GF-D8 (cell line): ENCODE results near the gene AQP3.
"Not testable (repeated sequence)": the region's sequence is repeated elsewhere in the genome, so short reads cannot be mapped to it uniquely, and the experiment has no call there.

Experiments
- DNase-seq: peaks from one replicate; lab custom pipeline; 2025; lab: John Stamatoyannopoulos, UW

AQP3 gene

DNA sequence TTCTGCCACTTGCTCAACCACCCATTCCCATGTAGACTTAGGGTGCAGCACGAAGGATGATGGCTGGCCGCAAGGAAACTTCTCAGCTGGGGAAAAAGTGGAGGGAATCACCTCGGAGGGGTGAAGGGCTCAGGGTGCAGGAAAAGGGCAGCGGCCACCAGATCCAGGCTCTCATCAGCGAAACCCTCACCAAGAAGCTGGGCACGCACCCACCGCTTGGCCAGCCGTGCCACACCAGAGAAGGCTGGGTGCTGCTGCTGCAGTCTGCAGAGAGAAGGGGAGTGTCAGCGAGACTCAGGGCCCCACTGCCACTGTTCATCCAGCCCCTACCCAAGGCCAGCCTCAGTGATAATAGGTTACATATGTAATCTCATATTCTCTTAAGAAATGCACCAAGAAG, 17.7 kb upstream of the AQP3 start:
- no peak for DNase-seq

DNA sequence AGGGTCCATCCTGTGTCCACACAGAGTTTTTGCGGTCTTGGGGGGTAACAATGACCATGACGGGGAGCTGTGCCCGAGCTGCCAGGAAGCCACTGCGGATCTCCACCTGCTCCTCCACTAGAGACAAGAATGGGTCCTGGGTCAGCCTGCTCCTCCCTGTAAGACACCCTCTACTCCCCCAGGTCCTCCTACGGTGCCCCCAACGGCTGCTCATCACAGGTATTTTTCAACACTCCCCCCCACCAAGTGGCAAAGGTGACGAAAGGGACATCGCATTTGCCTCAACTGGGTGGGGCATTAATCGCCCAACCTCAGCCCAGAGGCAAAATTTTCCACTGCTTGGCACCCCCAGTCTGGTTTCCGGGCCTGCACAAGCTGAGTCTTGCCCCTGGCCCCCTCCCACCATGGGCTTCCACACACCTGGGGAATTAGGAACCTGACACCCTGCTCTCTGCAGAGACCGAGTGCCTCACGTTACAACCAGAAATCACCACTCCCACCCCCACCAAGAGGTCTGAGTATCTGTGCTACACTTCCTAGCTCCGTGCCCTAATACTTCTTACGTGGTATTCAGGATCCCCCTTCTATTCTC, 16.7 kb upstream of the AQP3 start:
- DNase-seq, result no peak

DNA sequence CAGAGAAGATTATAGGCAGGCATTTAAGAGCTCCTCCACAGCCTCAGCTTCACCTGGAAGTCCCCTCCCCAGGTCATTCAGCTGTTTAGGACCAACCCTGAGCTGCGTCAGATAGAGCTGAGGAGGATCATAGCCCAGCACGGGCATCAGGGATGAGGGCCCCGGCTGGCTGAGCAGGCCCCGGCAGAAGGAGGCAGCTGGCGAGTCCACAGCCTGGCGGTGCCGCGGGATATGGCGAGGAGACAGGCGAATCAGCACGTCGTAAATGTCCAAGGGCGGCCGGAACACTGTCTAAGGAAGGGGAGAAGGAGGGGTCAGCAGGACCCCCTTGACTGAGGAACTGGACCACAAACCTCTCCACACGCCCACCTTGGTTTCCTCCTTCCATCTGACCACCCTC, 15.8 kb upstream of the AQP3 start:
- no peak for DNase-seq

DNA sequence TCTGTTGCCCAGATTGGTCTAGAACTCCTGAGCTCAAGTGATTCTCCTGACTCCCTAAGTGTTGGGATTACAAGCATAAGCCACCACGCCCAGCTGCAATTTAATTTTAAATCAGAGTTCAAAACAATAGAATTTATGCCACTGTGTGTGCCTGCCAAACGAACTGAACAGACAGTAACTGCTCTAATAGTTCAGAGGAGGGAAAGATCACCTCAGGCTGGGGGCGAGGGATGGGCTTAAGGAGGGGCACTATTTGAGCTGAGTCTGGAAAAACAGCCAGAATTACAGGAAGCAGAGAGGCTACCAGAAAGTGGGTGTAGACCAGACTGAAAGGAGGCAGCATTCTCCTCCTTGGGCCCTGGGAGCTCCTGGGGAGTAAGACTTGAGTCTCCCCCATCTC, 14.1 kb upstream of the AQP3 start:
- no peak for DNase-seq

DNA sequence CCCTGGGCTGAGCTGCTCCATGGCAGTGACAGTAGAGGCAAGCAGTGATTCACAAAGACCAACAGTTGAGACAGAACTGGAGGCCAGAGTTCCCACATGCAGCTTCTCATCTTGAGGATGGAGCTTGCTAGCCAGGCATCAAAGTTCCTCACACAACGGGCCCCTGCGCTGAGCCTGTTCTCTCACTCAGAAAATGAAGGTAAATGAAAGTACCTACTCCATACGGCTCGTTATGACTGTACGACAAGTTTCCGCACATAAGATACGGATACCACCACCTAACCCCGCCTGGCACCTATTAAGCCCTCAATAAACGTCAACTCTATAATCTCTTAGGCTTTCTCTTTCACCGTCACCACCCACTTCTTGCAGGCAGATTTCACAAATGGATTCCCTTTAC, 13.5 kb upstream of the AQP3 start:
- DNase-seq, result no peak

DNA sequence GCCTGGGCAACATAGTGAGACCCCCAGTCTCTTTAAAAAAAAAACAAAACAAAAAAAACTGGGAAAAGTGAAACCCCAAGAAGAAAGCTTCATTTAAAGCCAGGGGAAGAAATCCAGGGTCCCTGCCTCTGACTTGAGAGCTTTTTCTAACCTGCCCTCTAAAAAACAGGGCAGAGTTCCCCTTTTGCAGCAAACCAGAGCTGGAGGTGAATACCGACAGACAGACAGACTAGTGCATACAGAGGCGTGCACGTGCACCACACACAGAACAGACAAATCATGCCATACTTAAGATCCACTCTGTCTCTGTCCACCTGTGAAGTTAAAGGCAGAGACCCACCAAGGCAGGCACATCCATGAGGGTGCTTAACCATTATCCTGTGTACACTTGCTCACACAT, 11.7 kb upstream of the AQP3 start:
- no peak for DNase-seq

DNA sequence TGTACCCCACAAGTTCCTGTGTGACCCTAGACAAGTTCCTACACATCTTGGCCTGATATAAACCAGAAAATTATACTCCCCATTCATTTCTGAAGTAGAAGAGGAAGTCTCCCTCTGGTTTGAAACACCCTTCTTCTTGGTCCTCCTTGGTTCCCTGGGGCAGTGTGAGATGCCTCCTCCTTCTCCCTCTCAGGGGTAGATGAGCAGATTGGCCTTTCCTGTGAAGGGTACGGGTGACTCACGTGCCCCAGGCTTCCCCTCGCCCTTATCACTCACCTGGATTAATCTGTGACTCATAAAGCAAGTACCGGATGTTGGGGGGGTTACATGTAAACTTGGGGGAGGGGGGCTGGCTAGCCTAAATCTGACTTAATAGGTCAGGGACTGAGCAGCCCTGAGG, 11.1 kb upstream of the AQP3 start:
- DNase-seq, result no peak

DNA sequence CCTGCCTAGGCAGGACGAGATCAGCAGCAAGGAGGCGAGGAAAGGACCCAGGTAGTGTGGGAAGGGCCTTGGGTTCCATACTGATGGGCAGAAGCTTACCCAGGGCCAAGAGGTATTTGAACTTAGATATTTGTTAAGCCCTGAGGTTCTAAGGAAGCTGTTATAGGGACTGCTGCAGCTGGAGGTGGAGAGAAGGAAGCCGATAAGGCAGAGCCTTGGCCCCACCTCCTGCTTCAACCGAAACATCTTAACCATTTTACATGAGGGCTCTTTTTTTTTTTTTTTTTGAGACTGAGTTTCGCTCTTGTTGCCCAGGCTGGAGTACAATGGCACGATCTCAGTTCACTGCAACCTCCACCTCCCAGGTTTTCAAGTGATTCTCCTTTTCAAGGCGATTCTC, 8.6 kb upstream of the AQP3 start:
- DNase-seq, result no peak

DNA sequence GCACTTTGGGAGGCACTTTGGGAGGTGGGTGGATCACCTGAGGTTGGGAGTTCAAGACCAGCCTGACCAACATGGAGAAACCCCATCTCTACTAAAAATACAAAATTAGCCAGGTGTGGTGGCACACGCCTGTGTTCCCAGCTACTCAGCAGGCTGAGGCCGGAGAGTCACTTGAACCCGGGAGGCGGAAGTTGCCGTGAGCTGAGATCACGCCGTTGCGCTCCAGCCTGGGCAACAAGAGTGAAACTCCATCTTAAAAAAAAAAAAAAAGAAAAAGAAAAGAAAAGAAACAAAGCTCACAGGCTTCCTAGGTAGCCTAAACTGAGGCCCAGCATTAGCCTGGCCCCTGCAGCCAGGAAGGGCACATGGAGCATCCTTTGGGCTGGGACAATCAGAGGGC, 8.1 kb upstream of the AQP3 start:
- DNase-seq, result not testable (repeated sequence)

DNA sequence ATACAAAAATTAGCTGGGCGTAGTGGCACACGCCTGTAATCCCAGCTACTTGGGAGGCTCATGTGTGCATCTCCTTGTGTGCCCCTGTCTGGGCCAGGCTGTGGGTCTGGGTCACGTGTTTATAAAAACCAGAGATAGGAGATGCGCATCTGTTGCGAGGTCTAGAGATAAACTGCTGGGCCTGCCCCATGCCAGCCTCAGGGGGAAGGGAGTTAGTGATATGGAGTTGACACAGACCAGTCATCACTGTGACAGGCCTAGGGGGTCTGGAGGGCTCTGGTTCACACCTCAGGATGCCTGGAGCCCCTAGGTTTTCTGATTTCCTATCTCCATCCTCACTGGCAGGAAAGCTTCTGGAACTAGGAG, 7.3 kb upstream of the AQP3 start:
- DNase-seq, result not testable (repeated sequence)

DNA sequence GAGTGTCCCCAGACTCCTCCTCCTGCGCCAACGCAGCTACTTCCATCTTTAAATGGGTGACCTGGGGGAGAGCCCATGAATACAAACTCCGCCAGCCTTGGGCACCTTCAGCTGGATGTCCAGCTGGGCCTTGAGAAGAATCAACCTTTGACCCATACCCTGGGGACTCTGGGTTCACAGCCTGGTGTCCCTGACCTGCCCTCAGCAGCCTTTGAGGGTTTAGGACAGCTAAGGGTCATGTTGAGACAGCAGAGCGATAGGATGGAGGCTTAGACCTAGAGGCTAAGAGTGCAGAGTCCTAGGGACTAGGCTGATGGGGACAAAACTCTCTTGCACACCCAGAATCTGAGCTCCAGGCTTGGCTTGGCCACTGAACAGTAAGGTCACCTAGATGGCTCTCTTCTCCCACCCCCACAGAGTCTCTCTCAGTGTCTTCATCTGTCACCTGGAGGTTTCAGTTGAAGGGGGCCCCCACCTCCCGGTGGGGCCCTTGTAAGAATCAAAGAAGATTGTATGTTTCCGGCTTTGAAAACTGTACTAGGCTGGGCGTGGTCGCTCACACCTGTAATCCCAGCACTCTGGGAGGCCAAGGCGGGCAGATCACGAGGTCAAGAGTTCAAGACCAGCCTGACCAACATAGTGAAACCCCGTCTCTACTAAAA, 6.7 kb upstream of the AQP3 start:
- no peak for DNase-seq

DNA sequence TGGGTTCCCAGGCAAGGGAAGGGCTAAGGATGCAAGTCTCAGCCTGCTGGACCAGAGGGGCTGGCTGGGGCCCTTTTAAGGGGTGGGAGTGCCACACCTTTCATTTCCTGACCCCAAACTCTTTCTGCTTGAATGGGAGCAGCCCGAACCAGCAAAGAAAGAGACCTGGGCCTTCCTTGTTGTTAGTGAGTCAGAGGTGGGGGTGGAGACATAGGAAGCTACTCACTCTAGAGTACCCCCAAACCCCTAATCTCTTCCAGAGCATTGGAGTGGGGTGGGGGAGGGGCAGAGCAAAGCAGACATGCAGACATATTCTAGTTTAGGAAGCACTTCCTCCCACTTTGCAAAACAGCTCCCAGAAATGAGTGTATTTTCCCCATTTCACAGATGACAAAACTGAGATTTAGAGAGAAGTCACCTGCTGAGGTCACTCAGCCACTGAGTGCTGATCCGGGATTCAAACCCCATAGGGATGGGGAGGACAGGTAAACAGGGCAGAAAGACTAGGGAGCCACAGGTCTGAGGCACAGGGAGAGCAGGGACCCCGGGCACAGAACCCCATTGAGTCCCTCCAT, 6.0 kb upstream of the AQP3 start:
- no peak for DNase-seq

DNA sequence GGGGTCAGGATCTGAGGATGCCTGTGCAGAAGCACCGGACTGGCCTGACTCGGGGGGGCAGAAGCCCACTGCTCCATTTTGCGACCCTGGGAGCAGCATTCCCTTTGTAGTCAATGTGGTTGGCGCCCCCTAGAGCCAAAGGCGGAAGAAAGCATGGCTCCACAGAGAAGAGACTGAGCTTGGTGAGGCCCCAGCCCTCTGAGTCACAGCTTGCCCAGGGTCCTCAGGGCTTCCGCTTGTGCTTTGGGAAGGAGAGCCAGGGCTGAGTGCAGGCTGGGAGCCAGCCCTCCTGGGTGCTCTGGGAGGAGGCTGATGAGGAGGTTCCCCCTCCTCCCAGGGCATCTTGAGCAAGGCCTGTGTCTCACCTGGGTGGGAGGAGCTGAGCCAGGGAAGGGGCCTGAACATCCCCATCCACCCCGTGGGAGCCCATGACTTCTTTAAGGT, 5.5 kb upstream of the AQP3 start:
- no peak for DNase-seq

DNA sequence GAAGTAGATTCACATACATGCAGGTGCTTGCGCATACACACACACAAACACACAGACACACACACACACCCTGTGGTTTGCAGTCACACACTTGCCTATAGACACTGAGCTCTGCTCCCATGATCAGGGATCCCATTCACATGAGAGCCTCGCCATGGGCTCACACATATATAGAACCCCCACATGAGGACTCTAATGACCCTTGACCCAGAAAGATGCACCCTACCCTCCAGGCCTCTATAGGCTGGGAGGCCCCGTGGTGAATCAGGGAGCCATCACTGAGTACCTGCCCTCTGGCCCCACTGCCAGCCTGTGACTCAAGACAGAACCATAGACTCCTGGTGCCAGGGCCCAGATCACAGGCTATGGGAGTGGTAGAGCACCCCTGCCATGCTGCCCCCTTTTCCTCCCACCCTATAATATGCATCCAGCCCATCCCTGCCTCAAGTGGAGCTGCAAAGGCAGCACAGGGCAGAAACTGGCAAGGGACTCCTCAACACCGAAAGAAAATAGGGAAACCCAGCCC, 3.3 kb upstream of the AQP3 start:
- no peak for DNase-seq

DNA sequence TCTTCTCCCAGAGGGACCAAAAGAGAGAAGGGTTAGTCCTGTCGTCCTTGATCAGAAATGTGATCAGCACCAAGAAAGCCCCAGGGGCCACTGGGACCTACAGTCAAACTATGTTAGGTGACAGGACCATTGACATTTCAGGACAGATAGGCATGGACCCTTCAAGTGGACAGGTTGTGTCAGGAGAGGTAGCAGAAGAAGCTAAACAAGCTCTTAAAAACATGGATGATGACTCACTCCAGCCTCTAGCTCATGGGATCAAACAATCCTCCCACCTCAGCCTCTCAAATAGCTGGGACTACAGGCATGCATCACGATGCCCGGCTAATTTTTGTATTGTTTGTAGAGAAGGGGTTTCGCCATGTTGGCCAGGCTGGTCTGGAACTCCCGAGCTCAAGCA, 2.3 kb upstream of the AQP3 start:
- no peak for DNase-seq

DNA sequence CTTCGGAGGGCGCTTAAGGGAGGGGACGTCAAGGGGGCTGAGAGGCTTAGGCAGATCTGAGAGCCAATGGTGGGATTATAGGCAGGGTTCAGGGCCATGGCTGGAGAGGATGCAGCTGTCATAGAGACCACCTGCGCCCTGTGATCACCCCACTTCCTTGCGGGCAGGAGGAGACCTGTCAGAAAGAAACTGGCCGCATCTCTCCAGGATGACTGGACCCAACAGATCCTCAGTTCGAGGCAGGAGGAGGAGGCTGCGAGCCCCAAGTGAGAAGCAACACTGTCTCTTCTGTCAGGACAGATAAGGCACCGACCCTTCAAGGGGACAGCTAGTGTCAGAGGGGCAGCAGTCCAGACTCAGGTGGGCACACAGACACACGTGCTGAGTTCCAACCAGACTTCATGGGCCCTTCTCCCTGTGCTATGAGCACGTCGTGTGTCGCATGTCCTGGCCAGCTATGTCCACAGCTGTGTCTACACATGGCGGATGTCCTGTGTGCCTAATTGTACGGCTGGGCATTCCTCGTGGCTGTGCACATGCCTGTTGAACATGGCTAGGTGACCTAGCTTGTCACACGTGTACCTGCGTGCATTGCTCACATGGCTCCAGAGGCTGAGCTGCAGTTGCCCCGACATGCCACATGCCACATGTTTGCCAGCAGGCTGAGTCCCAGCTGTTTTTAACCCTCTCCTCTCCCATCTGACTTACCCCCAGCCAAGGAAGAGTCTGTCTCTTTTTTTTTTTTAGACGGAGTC, 583 bp upstream of the AQP3 start:
- no peak for DNase-seq

DNA sequence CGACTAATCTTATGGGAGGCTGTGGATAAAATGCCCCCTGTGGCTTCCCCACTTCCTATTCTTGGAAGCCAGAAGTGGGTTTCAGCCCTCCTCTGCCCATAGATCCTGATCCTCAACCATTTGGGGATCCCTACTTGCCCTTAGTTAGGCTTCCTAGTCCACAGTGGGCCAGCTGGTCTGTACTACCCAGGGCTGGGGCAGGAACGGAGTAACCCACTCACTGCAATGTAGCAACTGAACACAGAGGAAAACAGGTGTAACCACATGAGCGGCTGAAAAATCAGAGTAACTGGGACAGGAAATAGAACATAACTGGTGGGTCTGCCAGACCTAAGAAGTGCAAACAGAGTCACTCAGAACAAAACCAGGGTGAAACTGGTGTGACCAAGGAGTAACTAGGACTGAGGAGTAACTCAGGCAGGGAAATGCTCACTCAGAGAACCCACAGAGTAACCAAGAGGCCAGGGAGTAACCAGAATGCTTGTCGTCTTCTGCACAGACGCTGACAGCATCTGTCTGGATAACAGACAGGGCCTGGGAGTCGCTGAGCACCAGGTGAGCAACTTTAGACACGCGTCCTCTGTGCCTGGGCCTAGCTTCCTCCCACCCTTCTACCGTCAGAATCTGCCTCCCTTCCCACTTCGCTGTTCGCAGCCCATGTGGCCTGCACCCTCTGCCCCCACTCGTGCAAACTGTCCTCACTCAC, 1.0 kb downstream of the AQP3 start:
- DNase-seq, result peak; percentile 20

DNA sequence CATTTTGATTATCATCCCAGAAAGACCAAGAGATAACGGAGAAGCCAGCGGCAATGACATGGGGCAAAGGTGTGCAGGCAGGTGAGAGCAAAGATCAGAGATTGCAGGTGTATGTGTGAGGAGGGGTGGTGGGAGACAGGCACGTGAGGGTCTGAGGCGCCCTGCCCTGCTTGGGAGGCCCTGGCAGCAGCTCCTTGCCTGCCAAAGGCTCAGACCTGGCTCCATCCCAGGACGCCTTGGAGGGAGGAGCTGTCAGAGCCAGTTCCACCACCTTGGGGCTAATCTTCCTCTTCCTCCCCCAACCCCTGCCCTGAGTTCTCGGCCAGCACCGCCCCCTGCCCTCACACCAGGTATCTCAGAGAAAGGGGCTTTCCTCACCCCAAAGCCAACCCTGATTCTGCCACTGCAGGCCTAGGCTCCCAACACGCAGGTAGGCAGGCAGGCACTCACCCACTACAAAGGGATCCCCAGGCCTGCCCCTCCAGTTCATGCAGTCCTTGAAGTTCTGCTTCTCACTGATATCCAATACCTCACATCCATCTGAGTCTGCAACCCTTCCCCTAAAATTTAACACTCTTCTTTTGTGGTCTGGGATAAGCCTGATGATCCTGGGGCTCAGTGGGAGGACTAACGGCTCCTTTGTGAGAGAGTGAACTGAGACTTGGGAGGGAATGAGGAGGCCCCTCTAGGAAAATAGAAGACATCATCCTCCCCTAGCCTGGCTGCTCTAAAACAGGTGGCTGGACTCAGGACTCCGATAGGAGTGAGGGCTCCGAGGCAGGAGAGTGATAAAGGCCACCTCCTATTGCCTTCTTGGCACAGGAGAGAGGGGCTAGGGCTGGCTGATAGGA, 1.8 kb downstream of the AQP3 start:
- DNase-seq, result no peak

DNA sequence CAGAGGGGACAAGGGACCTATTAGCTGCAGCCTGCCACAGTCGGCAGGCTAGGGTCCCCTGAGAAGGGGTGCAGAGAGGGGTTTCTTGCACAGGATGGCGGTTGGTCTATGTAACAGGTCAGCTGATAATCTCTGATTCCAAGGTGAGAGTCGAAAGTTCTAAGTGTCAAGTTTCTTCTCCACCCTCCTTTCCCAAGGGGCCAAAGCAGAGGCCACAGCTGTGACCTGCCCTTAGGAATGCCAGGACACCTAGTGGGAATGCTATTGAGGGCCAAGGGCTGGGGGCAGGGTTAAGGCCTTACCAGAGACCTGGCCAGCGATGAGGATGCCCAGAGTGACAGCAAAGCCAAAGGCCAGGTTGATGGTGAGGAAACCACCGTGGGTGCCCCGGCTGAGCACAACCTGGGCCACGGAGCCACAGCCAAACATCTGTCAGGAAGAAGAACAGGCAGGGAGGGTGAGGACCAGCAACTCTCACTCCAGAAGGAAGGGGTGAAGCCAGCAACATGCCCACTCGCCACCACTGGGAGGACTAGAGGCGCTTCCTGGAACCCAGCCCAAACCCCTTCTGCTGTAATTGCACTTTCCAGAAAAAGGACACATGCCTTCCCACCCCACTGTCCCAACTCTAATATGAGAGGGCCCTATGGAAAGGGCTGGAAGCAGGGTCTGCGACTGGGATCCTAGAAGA, 3.8 kb downstream of the AQP3 start:
- no peak for DNase-seq

DNA sequence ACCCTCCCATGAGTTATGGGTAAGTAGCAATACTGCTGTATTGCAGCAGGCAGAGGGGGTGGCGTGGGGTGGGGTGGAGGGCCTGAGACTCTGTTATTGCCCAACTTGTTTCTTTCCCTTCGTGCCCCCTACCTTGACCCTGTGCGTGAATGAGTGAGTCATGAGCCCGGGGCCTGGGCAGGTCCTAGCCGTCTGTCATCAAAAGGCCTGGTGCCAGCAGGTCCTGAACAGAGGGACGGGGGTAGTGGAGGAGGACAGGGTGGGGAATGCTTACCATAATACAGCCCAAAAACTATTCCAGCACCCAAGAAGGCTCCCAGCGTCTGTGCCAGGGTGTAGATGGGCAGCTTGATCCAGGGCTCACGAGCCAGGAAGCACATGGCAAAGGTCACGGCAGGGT, 4.3 kb downstream of the AQP3 start:
- no peak for DNase-seq

DNA sequence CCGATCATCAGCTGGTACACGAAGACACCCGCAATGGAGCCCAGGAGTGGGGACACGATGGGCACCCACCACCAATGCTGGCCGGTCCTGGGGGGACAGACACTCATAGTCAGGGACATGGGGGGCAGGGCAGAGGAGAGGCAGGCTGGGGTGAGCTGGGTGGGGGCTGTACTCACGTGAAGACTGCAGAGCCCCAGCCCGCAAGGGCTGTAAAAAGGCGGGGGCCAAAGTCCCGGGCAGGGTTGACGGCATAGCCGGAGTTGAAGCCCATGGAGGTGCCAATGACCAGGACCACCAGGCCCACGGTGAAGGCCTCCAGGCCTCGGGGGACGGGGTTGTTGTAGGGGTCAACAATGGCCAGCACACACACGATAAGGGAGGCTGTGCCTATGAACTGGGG, 5.3 kb downstream of the AQP3 start:
- DNase-seq, result no peak
